ENCODE measurements around the gene UNK. TPM values are rescaled to one million over a fixed set of nuclear protein-coding genes. Genes with fewer than 3 reads are reported as not detected.

UNK gene
- total RNA-seq, 1 experiment from 2014 or later = 16.0 TPM

DNA sequence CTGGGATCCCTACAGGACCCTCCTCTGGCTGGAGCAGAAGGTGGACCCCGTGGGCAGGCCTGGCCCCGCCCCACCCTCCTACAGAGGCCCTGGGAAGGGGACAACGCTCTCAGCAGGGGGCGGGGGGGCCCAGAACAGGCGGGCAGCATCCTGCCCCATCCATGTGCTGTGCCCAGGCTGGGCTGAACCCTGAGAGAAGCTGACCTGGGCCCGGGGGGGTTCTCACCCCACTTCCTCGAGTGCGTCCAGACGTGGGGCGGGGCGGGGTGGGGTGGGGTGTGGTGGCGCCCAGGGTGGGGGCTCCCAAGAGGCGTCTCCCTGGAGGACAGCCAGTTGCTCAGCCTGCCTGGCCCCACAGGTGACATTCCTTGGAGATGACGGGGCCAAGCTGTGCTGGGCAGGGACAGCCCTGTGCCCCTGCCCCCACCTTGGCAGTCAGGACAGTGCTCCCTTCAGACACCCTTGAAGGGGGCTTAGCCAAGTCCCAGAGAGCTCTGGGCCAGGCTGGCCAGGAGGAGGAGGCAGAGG, 60.0 kb downstream of the UNK start:
- CTCF ChIA-PET = interaction anchor here (0.6 to 1.7 kb wide), 5 partner anchors 11 to 186 kb away, joined by 3 to 8 read pairs (median 3); partner anchors contain the start of genes TRIM65 and WBP2
- Mint-ChIP-seq H3K27me3 (ENCODE audit: insufficient read depth, unreplicated experiment) (no peaks in the 10 kb centered on the region), H3K27ac (ENCODE audit: low read depth, unreplicated experiment) (no peak overlapping the region), H3K9me3 (ENCODE audit: unreplicated experiment) (no peaks in the 10 kb centered on the region), H3K4me3 (ENCODE audit: unreplicated experiment) (no peak overlapping the region), H3K36me3 (ENCODE audit: insufficient read depth, unreplicated experiment) (peaks cover 41% of the 10 kb centered on the region), H3K4me1 (ENCODE audit: insufficient read depth, unreplicated experiment) (peaks cover 14% of the 10 kb centered on the region)
- BruUV-seq (replicated peaks) = no TSS peak
- TF ChIP-seq, protein P1, sequence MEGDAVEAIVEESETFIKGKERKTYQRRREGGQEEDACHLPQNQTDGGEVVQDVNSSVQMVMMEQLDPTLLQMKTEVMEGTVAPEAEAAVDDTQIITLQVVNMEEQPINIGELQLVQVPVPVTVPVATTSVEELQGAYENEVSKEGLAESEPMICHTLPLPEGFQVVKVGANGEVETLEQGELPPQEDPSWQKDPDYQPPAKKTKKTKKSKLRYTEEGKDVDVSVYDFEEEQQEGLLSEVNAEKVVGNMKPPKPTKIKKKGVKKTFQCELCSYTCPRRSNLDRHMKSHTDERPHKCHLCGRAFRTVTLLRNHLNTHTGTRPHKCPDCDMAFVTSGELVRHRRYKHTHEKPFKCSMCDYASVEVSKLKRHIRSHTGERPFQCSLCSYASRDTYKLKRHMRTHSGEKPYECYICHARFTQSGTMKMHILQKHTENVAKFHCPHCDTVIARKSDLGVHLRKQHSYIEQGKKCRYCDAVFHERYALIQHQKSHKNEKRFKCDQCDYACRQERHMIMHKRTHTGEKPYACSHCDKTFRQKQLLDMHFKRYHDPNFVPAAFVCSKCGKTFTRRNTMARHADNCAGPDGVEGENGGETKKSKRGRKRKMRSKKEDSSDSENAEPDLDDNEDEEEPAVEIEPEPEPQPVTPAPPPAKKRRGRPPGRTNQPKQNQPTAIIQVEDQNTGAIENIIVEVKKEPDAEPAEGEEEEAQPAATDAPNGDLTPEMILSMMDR (IDR thresholded peaks at IDR 0.05; ENCODE audit: unreplicated experiment) = no peak
- intact Hi-C loops (cut with micrococcal nuclease) = no loop called here
- peak; percentile 38 for DNase-seq (ENCODE audit: unreplicated experiment)
- POLR2A ChIA-PET = interaction anchor here (0.7 to 3.4 kb wide), 6 partner anchors 11 to 422 kb away, joined by 3 to 27 read pairs (median 4); partner anchors contain the start of genes UNK and WBP2

DNA sequence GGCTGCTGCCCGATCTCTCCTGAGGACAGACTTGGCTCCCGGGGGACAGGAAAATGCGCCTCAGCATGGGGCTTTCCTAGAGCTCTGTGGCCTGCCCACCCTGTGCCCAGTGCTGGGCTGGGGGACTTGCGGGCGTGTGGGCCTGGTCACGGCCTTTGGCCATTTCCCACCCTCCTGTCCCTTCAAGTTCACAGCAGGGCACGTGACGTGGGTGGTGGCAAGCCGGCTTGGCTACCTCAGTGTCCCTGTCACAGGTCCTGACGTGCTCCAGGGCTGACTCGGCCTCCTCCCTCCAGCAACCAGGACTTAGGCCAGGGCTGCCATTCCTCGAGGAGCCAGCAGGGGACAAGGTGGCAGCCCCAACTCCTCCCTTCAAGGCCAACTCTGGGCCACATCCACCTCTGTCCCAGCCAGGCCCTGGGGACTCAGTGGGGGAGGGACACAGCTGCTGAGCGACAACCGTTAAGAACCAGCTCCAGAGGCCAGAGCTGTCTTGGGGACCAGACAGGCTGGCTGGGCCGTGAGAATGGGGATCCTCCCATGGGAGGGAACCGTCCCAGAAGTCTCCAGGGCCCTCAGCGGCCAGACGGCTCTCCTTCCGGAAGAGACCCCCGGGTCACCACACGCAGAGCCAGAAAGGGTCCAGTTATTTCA, 60.6 kb downstream of the UNK start:
- TF ChIP-seq, protein P1 (IDR thresholded peaks at IDR 0.05; ENCODE audit: unreplicated experiment) = peak; percentile 81
- intact Hi-C loops (cut with micrococcal nuclease) = no loop called here
- Mint-ChIP-seq H3K4me3 (ENCODE audit: unreplicated experiment) (peak overlapping the region; percentile 16), H3K4me1 (ENCODE audit: insufficient read depth, unreplicated experiment) (peaks cover 14% of the 10 kb centered on the region), H3K27me3 (ENCODE audit: insufficient read depth, unreplicated experiment) (no peaks in the 10 kb centered on the region), H3K27ac (ENCODE audit: low read depth, unreplicated experiment) (no peak overlapping the region), H3K9me3 (ENCODE audit: unreplicated experiment) (no peaks in the 10 kb centered on the region), H3K36me3 (ENCODE audit: insufficient read depth, unreplicated experiment) (peaks cover 47% of the 10 kb centered on the region)
- POLR2A ChIA-PET = interaction anchor here (0.7 to 3.4 kb wide), 5 partner anchors 10 to 421 kb away, joined by 3 to 27 read pairs (median 4); partner anchors contain the start of genes UNK and WBP2
- no TSS peak for BruUV-seq (replicated peaks)
- CTCF ChIA-PET = interaction anchor here (0.6 to 1.9 kb wide), 6 partner anchors 13 to 187 kb away, joined by 3 to 8 read pairs (median 4); partner anchors contain the start of gene TRIM65
- DNase-seq (ENCODE audit: unreplicated experiment) = peak; percentile 77

DNA sequence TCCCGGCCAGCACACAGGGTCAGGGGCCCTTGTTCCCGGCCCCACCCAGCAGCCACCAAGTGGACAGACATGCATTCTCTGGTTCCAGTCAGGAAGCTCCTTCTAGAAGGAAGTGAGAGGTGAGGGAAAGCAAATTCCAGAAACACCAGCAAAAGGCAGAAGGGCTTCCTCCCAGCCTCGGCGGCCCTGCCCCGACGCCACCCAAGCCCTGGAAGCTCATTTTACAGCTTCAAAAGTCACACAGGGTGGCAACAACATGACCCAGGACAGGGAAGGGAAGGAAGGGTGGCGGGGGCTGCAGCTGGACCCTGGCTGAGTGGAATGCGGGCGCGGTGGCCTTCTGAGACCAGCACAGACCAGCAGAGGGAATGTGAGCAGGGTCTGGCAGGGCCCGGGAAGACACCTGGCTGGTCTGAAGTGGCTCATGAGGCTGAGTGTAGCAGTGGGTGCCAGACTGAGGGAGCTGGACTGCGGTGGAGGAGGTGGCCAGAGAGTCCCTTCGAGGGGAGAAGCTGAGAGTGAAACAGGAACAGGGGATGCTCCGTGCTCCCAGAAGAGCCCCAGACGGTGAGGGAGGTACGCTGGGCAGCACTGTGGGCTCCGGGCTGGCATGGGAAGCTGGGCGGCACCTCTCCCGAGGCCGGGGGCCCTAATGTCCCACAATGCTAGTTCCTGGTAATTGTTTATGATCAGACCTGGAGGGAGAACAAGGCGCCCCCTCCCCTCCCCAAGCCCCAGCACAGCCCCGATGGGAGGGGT, 61.5 kb downstream of the UNK start:
- TSS peak; percentile 78 for BruUV-seq (replicated peaks)
- peaks cover 56% of the 10 kb centered on the region for H3K36me3 Mint-ChIP-seq (ENCODE audit: insufficient read depth, unreplicated experiment)
- TF ChIP-seq, protein P1 (IDR thresholded peaks at IDR 0.05; ENCODE audit: unreplicated experiment) = no peak
- H3K9me3 Mint-ChIP-seq (ENCODE audit: unreplicated experiment) = no peaks in the 10 kb centered on the region
- POLR2A ChIA-PET = interaction anchor here (0.8 to 3.4 kb wide), 6 partner anchors 9 to 70 kb away, joined by 3 to 27 read pairs (median 6); partner anchors contain the start of genes TRIM47 and WBP2
- no peak overlapping the region for H3K27ac Mint-ChIP-seq (ENCODE audit: low read depth, unreplicated experiment)
- no peaks in the 10 kb centered on the region for H3K27me3 Mint-ChIP-seq (ENCODE audit: insufficient read depth, unreplicated experiment)
- H3K4me3 Mint-ChIP-seq (ENCODE audit: unreplicated experiment) = no peak overlapping the region
- no peak for DNase-seq (ENCODE audit: unreplicated experiment)
- intact Hi-C loops (cut with micrococcal nuclease) = no loop called here
- peaks cover 14% of the 10 kb centered on the region for H3K4me1 Mint-ChIP-seq (ENCODE audit: insufficient read depth, unreplicated experiment)
- CTCF ChIA-PET = interaction anchor here (0.5 to 1.9 kb wide), 9 partner anchors 14 to 188 kb away, joined by 3 to 8 read pairs (median 4); partner anchors contain the start of genes TRIM65 and UNK
